Measurements from ENCODE around the gene ASNSD1.
"Not testable (repeated sequence)": the region's sequence is repeated elsewhere in the genome, so short reads cannot be mapped to it uniquely, and the experiment has no call there.

ASNSD1 gene

DNA sequence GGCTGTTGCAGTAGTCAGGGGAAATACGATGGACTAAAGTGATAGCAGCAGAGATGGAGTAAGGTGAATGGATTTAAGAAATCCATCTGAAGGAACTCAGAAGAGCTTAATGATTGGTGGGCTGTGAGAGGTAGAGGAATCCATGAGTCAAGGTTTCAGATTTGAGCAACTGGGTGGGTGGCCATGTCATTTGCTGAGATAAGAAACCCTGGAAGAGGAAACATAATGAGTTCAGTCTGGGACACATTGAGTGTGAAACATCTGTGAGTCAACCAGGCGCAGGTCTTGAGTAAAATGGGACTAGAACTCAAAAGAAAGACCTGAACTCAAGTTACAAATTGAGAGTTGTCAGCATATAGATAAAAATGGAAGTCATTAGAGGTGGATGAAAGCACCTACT, 19.7 kb upstream of the ASNSD1 start:
- TF ChIP-seq CTCF (IDR thresholded peaks at IDR 0.05; ENCODE audit: extremely low read depth, insufficient read depth, missing control alignments), result no peak
- in situ Hi-C loops (cut with MboI; ENCODE audit: low pct_unique_long_range_greater_than_20kb, low sequenced_read_pairs, unreplicated experiment), result no loop called here
- DNase-seq (ENCODE audit: low spot score), result no peak

DNA sequence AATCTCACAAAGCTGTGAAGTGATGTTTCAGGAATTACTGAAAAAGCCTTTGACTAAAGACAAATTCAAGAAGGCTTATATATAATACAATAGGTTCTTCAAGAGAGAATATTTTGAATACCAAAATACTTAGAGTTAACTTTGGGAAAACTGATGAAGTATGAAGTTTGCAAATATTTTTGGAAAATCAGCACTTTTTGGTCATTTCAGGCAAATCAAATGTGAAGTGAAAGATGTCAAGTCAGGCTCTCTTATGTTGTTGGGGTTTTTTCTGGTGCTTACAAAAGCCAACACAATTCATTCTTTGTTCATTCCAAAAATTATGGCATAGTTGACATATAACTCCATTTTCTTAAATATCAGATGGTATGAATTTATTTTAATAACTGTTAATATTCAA, 14.7 kb upstream of the ASNSD1 start:
- no peak for DNase-seq (ENCODE audit: low spot score)
- in situ Hi-C loops (cut with MboI; ENCODE audit: low pct_unique_long_range_greater_than_20kb, low sequenced_read_pairs, unreplicated experiment), result no loop called here
- TF ChIP-seq CTCF (IDR thresholded peaks at IDR 0.05; ENCODE audit: extremely low read depth, insufficient read depth, missing control alignments), result no peak

GRCh38 chr2:189648846-189649509, 12.3 kb upstream of the ASNSD1 start:
- in situ Hi-C loops (cut with MboI; ENCODE audit: low pct_unique_long_range_greater_than_20kb, low sequenced_read_pairs, unreplicated experiment), result no loop called here
- DNase-seq (ENCODE audit: low spot score), result no peak
- no peak for TF ChIP-seq CTCF (IDR thresholded peaks at IDR 0.05; ENCODE audit: extremely low read depth, insufficient read depth, missing control alignments)

DNA sequence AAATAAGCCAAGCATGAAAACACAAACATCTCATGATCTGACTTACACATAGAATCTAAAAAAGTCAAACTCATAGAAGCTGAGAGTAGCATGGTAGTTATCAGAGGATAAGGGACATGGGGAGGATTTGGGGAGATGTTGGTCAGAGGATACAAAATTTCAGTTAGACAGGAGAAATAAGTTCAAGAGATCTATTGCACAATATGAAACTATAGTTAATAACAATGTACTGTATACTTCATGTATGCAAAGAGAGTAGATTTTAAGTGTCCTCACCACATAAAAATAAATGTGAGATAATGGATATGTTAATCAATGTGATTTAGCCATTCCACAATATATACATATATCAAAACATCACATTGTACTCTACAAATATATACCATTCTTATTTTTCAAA, 10.0 kb upstream of the ASNSD1 start:
- in situ Hi-C loops (cut with MboI; ENCODE audit: low pct_unique_long_range_greater_than_20kb, low sequenced_read_pairs, unreplicated experiment), result loop anchor here (25.0 kb wide), 1 partner anchor 411 kb away; the partner anchor contains the start of gene MSTN
- no peak for DNase-seq (ENCODE audit: low spot score)
- no peak for TF ChIP-seq CTCF (IDR thresholded peaks at IDR 0.05; ENCODE audit: extremely low read depth, insufficient read depth, missing control alignments)

DNA sequence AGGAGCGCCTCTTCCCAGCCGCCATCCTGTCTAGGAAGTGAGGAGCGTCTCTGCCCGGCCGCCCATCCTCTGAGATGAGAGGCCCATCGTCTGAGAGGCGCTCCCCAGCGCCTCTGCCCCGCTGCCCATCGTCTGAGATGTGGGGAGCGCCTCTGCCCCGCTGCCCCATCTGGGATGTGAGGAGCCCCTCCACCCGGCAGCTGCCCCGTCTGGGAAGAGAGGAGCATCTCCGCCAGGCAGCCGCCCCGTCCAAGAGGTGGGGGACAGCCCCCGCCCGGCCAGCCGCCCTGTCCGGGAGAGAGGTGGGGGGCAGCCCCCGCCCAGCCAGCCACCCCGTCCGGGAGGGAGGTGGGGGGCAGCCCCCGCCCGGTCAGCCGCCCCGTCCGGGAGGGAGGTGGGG, 7.8 kb upstream of the ASNSD1 start:
- in situ Hi-C loops (cut with MboI; ENCODE audit: low pct_unique_long_range_greater_than_20kb, low sequenced_read_pairs, unreplicated experiment), result loop anchor here (25.0 kb wide), 1 partner anchor 409 kb away; the partner anchor contains the start of gene MSTN
- not testable (repeated sequence) for DNase-seq (ENCODE audit: low spot score)

DNA sequence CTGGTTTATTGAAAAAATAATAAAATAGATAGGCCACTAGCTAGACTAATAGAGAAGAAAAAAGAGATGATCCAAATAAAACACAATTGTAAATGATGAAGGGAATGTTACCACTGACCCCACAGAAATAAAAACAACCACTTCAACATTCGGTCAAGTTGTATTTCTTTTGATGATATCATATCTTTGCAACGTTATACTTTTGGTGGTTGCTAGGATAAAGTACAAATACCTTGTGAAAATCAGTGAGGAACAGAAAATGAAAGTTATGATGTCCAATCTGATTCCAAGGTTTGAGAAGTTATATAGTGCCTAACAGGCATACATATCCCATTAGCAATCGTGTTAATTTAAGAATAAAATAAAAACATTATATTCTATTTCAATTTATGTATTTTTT, 6.6 kb upstream of the ASNSD1 start:
- TF ChIP-seq CTCF (IDR thresholded peaks at IDR 0.05; ENCODE audit: extremely low read depth, insufficient read depth, missing control alignments), result no peak
- in situ Hi-C loops (cut with MboI; ENCODE audit: low pct_unique_long_range_greater_than_20kb, low sequenced_read_pairs, unreplicated experiment), result loop anchor here (25.0 kb wide), 1 partner anchor 408 kb away; the partner anchor contains the start of gene MSTN
- DNase-seq (ENCODE audit: low spot score), result no peak

- in situ Hi-C loops (cut with MboI; ENCODE audit: low pct_unique_long_range_greater_than_20kb, low sequenced_read_pairs, unreplicated experiment), result loop anchor here (25.0 kb wide), 1 partner anchor 404 kb away; the partner anchor contains the start of gene MSTN
- peak; percentile 34 for DNase-seq (ENCODE audit: low spot score)
- no peak for TF ChIP-seq CTCF (IDR thresholded peaks at IDR 0.05; ENCODE audit: extremely low read depth, insufficient read depth, missing control alignments)
Observed at GRCh38 chr2:189657867-189658266, 3.4 kb upstream of the ASNSD1 start.

Data from GM13977 (cell line).